GM12875 (cell line): ENCODE results near the gene MRRF.

Experiments used
- H3K4me3 ChIP-seq: one replicate; pipeline ENCODE4 v1.5.1; 2011; ENCODE audit warnings: low read depth, low read length, control low read depth
- CTCF ChIP-seq: IDR thresholded peaks from 2 replicates; pipeline ENCODE4 v1.5.1; 2011; ENCODE audit warnings: low read depth, mild to moderate bottlenecking, control low read depth, inconsistent platforms, low read length, moderate library complexity, borderline replicate concordance; ENCODE audit not compliant: insufficient read depth

MRRF gene

GRCh38 chr9:122302237-122303093 lies 37.8 kb downstream of the MRRF start:
- no peak for TF ChIP-seq CTCF
- H3K4me3 ChIP-seq = no peak overlapping the region

GRCh38 chr9:122307061-122307460 lies 42.4 kb downstream of the MRRF start:
- H3K4me3 ChIP-seq = no peak overlapping the region
- no peak for TF ChIP-seq CTCF

GRCh38 chr9:122307925-122308324 lies 43.2 kb downstream of the MRRF start:
- H3K4me3 ChIP-seq = no peak overlapping the region
- no peak for TF ChIP-seq CTCF

GRCh38 chr9:122309861-122310260 lies 45.2 kb downstream of the MRRF start:
- no peak overlapping the region for H3K4me3 ChIP-seq
- no peak for TF ChIP-seq CTCF

- TF ChIP-seq CTCF = no peak
These were observed 49.5 kb downstream of the MRRF start for GRCh38 chr9:122314165-122314564.

GRCh38 chr9:122315534-122315933 lies 50.9 kb downstream of the MRRF start:
- TF ChIP-seq CTCF = no peak
- H3K4me3 ChIP-seq = no peak overlapping the region

More at GRCh38 chr9:122314165-122314564, 49.5 kb downstream of the MRRF start:
- H3K4me3 ChIP-seq = no peak overlapping the region

GRCh38 chr9:122318284-122318683 lies 53.6 kb downstream of the MRRF start:
- no peak for TF ChIP-seq CTCF

More at GRCh38 chr9:122318284-122318683, 53.6 kb downstream of the MRRF start:
- no peak overlapping the region for H3K4me3 ChIP-seq
